GM12801 (cell line): ENCODE measurements around the gene CXCR5.

Experiments used
- TF ChIP-seq, protein P1 (sequence below): IDR thresholded peaks from one replicate; pipeline ENCODE4 v1.5.1; 2011; ENCODE audit warnings: control low read depth; ENCODE audit not compliant: insufficient read length; ENCODE audit errors: extremely low read depth

Gene CXCR5

DNA sequence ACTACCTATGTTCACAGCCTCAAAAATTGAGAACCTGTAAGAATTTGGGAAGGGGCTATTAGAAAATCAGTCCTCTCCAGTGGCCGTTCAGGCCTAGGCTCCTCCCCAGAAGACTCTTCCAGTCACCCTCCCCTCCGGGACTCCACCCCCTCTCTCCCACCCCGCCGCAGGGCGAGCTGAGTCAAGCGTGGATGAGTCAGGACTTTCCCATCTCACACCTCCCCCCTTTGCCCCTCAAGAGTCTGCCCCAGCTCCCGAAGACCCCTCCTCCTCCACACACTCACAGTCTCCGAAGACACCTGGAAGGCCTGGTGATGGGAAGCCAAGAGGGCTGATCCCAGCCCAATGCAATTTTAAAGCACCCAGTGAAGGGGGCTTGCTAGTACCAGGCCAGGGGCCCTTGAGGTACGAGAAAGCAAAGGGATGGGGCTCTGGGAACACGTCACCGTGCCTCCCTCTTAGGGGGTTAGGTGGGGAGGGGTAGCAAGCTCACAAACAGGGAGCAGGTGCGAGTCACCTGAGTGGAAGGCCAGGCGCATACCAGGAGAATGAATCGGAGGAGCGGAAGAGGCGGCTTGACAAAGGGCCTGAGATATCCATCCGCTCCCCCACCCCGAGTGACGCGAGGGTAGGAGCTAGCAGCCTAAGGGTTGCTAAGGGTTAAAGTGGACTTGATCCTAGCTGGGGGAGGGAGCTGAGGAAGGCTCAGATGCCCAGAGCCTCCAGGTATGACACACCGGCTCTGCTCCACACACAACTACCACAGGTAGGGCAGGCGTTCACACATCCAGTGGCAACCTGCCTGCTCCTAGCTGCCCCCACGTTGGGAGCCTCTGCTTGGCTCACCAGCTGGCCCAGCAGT, 28.4 kb downstream of the CXCR5 start:
- TF ChIP-seq, protein P1, sequence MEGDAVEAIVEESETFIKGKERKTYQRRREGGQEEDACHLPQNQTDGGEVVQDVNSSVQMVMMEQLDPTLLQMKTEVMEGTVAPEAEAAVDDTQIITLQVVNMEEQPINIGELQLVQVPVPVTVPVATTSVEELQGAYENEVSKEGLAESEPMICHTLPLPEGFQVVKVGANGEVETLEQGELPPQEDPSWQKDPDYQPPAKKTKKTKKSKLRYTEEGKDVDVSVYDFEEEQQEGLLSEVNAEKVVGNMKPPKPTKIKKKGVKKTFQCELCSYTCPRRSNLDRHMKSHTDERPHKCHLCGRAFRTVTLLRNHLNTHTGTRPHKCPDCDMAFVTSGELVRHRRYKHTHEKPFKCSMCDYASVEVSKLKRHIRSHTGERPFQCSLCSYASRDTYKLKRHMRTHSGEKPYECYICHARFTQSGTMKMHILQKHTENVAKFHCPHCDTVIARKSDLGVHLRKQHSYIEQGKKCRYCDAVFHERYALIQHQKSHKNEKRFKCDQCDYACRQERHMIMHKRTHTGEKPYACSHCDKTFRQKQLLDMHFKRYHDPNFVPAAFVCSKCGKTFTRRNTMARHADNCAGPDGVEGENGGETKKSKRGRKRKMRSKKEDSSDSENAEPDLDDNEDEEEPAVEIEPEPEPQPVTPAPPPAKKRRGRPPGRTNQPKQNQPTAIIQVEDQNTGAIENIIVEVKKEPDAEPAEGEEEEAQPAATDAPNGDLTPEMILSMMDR: no peak

DNA sequence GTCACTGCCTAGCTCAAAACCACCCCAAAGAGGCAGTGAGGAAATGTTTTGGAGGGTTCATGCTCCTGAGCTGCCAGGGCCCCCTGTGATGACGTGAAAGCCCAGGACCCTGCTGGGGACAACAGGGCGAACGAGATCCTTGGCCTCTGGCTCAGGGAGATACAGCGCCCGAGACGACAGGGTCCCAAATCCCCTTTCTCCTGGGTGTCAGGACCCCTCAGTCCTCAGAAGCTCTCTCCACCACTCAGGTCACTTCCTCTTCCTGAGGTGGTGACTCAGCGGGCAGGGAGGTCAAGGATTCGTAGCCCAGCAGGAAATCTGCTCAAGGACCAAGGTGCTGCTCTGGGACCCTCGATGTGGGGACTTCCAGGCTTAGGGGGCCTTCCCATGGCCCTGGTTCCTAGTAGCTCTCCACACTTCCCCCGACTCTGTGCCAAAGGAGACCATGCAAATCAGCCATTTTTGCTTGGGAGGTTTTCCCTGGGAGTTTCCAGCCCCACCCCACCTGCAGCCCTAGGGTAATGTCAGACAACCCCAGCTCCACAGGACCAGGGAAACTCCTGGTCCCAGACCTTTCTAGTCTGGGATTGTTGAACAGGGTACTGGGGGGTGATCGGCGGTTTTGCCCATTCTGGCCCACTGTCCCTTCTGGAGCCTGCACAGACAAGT, 29.2 kb downstream of the CXCR5 start:
- TF ChIP-seq, protein P1: no peak

DNA sequence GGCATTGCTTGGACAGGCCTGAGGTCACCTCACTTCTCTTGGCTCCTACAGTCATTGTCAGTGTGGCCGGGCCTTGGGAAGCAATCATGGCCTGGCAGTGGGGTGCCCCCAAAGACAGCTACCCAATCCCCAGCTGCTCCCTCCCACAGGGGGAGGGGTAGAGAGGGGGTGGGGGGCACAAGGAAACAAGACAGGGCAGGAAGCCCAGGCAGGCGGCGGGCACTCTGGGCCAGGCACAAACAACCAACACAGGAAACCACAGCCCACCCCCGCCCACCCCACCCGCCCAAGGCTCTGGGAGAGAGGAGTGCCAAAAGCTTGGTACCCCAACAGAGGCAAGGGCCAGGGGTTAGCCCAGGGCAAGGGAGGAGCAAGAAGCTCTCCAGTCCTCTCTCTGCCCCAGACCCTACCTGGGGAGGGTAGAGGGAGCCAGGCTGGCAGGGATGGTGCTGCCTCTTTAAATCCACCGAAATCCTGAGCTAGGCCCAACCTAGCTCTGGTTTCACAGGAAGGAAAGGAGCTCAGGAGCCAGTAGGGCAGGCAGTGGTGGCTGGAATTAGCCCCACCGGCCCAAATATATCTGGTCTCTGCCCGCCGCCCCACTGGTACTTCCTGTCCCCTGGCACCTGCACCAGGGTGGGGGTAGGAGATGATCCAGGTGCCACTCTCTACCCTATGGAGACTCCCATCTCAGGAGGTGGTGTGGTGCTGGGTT, 29.9 kb downstream of the CXCR5 start:
- TF ChIP-seq, protein P1: no peak

DNA sequence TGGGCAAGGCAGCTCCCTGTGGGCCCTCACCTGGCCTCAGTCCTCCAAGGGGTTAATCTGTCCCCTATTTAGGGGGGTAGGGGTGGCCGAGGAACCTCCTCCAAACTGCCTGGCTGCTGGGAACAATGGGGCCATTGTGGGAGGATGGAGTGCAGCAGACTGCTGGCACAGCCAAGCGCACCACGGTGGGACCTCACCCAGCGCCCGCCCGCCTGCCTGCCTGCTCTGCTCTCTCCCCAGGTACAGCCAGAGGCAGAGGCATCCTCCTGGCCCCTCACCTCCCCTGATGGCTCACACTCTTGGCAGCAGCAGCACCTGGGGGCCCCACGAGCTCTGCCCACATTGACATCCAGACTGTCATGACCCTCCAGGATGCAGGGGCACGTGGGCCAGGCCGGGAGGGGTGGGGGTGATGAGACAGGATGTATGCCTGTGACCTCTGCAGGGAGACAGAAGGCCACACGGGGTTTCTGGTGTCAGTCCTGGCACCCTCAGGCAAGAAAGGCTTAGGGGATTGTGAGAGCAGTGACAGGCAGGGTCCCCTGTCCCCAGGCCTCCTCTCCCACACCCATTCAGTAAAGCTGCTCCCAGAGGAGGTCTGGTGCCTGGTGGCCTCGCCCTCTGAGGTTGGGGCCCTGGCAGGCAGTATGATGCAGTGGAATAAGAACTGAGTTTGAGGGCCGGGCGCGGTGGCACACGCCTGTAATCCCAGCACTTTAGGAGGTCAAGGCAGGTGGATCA, 30.7 kb downstream of the CXCR5 start:
- TF ChIP-seq, protein P1: no peak

DNA sequence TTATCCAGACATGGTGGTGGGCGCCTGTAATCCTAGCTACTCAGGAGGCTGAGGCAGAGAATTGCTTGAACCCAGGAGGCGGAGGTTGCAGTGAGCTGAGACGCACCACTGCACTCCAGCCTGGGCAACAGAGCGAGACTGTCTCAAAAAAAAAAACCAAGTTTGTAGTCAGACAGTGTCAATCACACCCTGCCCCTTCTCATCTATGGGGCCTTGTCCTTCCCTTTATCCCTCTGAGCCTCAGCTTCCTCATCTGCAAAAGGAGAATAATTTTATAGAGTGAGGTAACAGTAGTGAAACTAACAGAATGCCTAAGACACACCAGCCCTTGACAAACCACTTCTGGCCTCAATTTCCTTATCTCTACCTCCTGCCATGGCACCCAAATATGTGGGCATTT, 31.3 kb downstream of the CXCR5 start:
- TF ChIP-seq, protein P1: no peak

DNA sequence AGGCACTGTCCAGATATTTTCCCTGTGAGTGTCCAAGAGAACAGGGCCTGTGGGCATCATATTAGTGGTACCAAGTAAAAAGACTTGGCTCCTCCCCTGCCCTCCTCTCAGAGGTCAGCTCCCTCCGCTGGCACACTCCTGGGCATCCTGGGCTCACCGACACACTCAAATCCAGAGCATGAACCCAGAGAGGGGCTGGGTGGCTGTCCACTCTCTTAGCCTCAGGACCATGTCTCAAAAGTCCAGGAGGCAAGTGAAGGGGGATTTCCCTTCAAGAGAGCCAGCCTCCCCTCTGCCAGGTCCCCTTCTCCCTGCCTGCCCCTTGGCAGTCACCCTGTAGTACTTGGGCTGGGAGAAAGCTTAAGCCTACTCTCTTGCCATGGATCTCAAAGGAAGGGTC, 31.7 kb downstream of the CXCR5 start:
- TF ChIP-seq, protein P1: no peak
